SK-N-MC (cell line): ENCODE data around the gene MIER2.

Source experiments
- EZH2 ChIP-seq: fragments of 200-600 bp; sonication (generic); IDR thresholded peaks from one replicate; pipeline ENCODE4 v1.6.1; 2017; ENCODE audit warnings: antibody characterized with exemption
- FOXP2 ChIP-seq: optimal IDR thresholded peaks from 2 replicates; pipeline ENCODE3; 2011; ENCODE audit warnings: mild to moderate bottlenecking, moderate library complexity; ENCODE audit not compliant: insufficient read depth; ENCODE audit errors: extremely low read length, control extremely low read depth
- POLR2AphosphoS5 ChIP-seq: IDR thresholded peaks from 2 replicates; pipeline ENCODE4 v1.6.1; 2012; ENCODE audit warnings: mild to moderate bottlenecking, low read depth, low read length, borderline replicate concordance

GRCh38 chr19:279231-279630 lies 65.4 kb downstream of the MIER2 start:
- TF ChIP-seq EZH2 = no peak
- TF ChIP-seq POLR2AphosphoS5 = no peak
- TF ChIP-seq FOXP2 = no peak
